Measurements from ENCODE around the gene SMIM15.

The SMIM15 gene

GRCh38 chr5:61151893-61152292, 10.4 kb downstream of the SMIM15 start:
- no peak for TF ChIP-seq CTCF (IDR thresholded peaks at IDR 0.05)

GRCh38 chr5:61148515-61148914, 13.8 kb downstream of the SMIM15 start:
- no peak for TF ChIP-seq CTCF (IDR thresholded peaks at IDR 0.05)

GRCh38 chr5:61142811-61143210, 19.5 kb downstream of the SMIM15 start:
- TF ChIP-seq CTCF (IDR thresholded peaks at IDR 0.05) = no peak

GRCh38 chr5:61142391-61142790, 19.9 kb downstream of the SMIM15 start:
- TF ChIP-seq CTCF (IDR thresholded peaks at IDR 0.05) = no peak

- no peak for TF ChIP-seq CTCF (IDR thresholded peaks at IDR 0.05)
Observed at GRCh38 chr5:61141801-61142200, 20.5 kb downstream of the SMIM15 start.

- no peak for TF ChIP-seq CTCF (IDR thresholded peaks at IDR 0.05)
Observed at GRCh38 chr5:61139931-61140330, 22.3 kb downstream of the SMIM15 start.

GRCh38 chr5:61139094-61139873, 23.0 kb downstream of the SMIM15 start:
- TF ChIP-seq CTCF (IDR thresholded peaks at IDR 0.05) = no peak; the same call in 1 of the 2 replicates

GRCh38 chr5:61137835-61138234, 24.4 kb downstream of the SMIM15 start:
- TF ChIP-seq CTCF (IDR thresholded peaks at IDR 0.05) = no peak

All from LNCAP (cell line).